ENCODE results near the gene PGAM2. TPM values are rescaled to one million over a fixed set of nuclear protein-coding genes. Genes with fewer than 3 reads are reported as not detected.

Gene PGAM2
- total and polyA plus RNA-seq, 2 of the 13 experiments (the other 11 are each of a cell fraction or from before 2014, with no cell fraction given): 0.22 TPM; not detected in 1

- TF ChIP-seq ZNF615 (CRISPR knock-in tag; IDR thresholded peaks at IDR 0.05; ENCODE audit: borderline replicate concordance): no peak
- TF ChIP-seq FOXA3 (CRISPR knock-in tag; IDR thresholded peaks at IDR 0.05): no peak
- no peak for TF ChIP-seq CSRNP1 (CRISPR knock-in tag; IDR thresholded peaks at IDR 0.05)
- TF ChIP-seq POGZ (CRISPR knock-in tag; IDR thresholded peaks at IDR 0.05): no peak
- no peak for TF ChIP-seq PCBP1 (IDR thresholded peaks at IDR 0.05; ENCODE audit: borderline replicate concordance, low read depth, low read length)
- TF ChIP-seq ATRX (CRISPR knock-in tag; IDR thresholded peaks at IDR 0.05; ENCODE audit: borderline replicate concordance): no peak
- TF ChIP-seq ZXDC (CRISPR knock-in tag; IDR thresholded peaks at IDR 0.05): no peak
- TF ChIP-seq ZFP36 (IDR thresholded peaks at IDR 0.05; ENCODE audit: borderline replicate concordance, low read depth, low read length, partially characterized antibody): no peak
- no peak for TF ChIP-seq GLMP (CRISPR knock-in tag; IDR thresholded peaks at IDR 0.05; ENCODE audit: borderline replicate concordance)
- TF ChIP-seq FOSL2 (CRISPR knock-in tag; IDR thresholded peaks at IDR 0.05): peak; percentile 60
- TF ChIP-seq ZFY (CRISPR knock-in tag; IDR thresholded peaks at IDR 0.05): 0 out of 2 replicates have a peak, but pooled peaks have one; percentile 6
- TF ChIP-seq SRY (CRISPR knock-in tag; IDR thresholded peaks at IDR 0.05): no peak
- TF ChIP-seq ZNF749 (CRISPR knock-in tag; IDR thresholded peaks at IDR 0.05; ENCODE audit: borderline replicate concordance): no peak
- TF ChIP-seq CREB1 (IDR thresholded peaks at IDR 0.05): no peak
- no peak for TF ChIP-seq CREB1 (CRISPR knock-in tag; IDR thresholded peaks at IDR 0.05)
- no peak for TF ChIP-seq ZNF83 (CRISPR knock-in tag; IDR thresholded peaks at IDR 0.05; ENCODE audit: borderline replicate concordance)
- TF ChIP-seq ZBTB21 (CRISPR knock-in tag; IDR thresholded peaks at IDR 0.05): no peak
- peak; percentile 62 for TF ChIP-seq CTCF (CRISPR knock-in tag; IDR thresholded peaks at IDR 0.05)
- no peak for TF ChIP-seq ZNF432 (CRISPR knock-in tag; IDR thresholded peaks at IDR 0.05; ENCODE audit: borderline replicate concordance)
- TF ChIP-seq RBM39 (IDR thresholded peaks at IDR 0.05; ENCODE audit: low read depth, low read length, poor library complexity, severe bottlenecking): no peak
- TF ChIP-seq SMAD1 (CRISPR knock-in tag; IDR thresholded peaks at IDR 0.05; ENCODE audit: borderline replicate concordance, low read depth): no peak
Measured at GRCh38 chr7:44072364-44073231, 7.2 kb upstream of the PGAM2 start (continued).

All from HepG2 (cell line).